Endothelial cell of umbilical vein (primary cell): ENCODE results near the gene BCAR3. TPM values are rescaled to one million over a fixed set of nuclear protein-coding genes. Genes with fewer than 3 reads are reported as not detected.

Experiments
- BruUV-seq: library from RNA; stranded (reverse); fragments of 400-500 nt; replicated peaks from 2 replicates; lab custom pipeline; 2021; lab: Mats Ljungman, UMichigan
- CTCF ChIA-PET: fragments of 300-600, 350-600 bp; sonication (Branson Sonifier 250); formaldehyde crosslinking; loops from one replicate; lab custom pipeline; 2021; ENCODE audit warnings: antibody characterized with exemption, inconsistent platforms; lab: Charles Lee
- POLR2A ChIA-PET: fragments of 300-600, 350-600 bp; sonication (Branson Sonifier 250); formaldehyde crosslinking; loops from one replicate; lab custom pipeline; 2021; ENCODE audit warnings: antibody characterized with exemption, inconsistent platforms; lab: Charles Lee
- DNase-seq: peaks from one replicate; pipeline ENCODE4 v3.0.0-alpha.2; 2011; ENCODE audit warnings: low read depth, low spot score
- FAIRE-seq: peaks from 2 replicates; lab custom pipeline; 2011; peaks lifted over from hg19 to GRCh38; lab: Jason Lieb, UNC
- H2AFZ ChIP-seq: 2 replicates; pipeline ENCODE4 v1.6.0; 2012; ENCODE audit warnings: low read depth, low read length, control low read depth, inconsistent platforms
- H3K27ac ChIP-seq: 2 replicates; pipeline ENCODE4 v1.5.1; 2011; ENCODE audit warnings: low read depth, mild to moderate bottlenecking, control low read depth, low read length, moderate library complexity; ENCODE audit not compliant: insufficient read depth
- H3K27me3 ChIP-seq, 2 experiments: 2 replicates each; pipeline versions ENCODE4 v1.6.0 to v1.6.1; 2011; ENCODE audit warnings: low read length in 2 of 2, mixed read lengths in 1 of 2; ENCODE audit not compliant: control insufficient read depth in 2 of 2, insufficient read depth in 2 of 2
- H3K36me3 ChIP-seq, 2 experiments: 2 replicates in 1 of 2; 3 replicates in 1 of 2; pipeline ENCODE4 v1.5.1; 2011; ENCODE audit warnings: low read length in 2 of 2, mild to moderate bottlenecking in 1 of 2, moderate library complexity in 1 of 2; ENCODE audit not compliant: control insufficient read depth in 2 of 2, insufficient read depth in 2 of 2; ENCODE audit errors: extremely low read depth in 1 of 2
- H3K4me1 ChIP-seq: 3 replicates; pipeline ENCODE4 v1.5.1; 2011; ENCODE audit warnings: mild to moderate bottlenecking, low read length; ENCODE audit not compliant: control insufficient read depth, insufficient read depth; ENCODE audit errors: extremely low read depth
- H3K4me2 ChIP-seq: 2 replicates; pipeline ENCODE4 v1.6.1; 2011; ENCODE audit warnings: low read length, control low read depth, mixed read lengths; ENCODE audit not compliant: insufficient read depth
- H3K4me3 ChIP-seq, 3 experiments: fragments of 200-600 bp in 1 of 3; sonication (generic), shearing (Covaris generic) in 1 of 3; replicated peaks in 1 of 3; 2 replicates each; pipeline ENCODE4 v1.5.1; 2011 to 2016; ENCODE audit warnings: control low read depth in 3 of 3, low read length in 3 of 3, mild to moderate bottlenecking in 2 of 3, inconsistent platforms in 1 of 3, low read depth in 1 of 3, moderate library complexity in 1 of 3; ENCODE audit not compliant: insufficient read depth in 1 of 3
- H3K79me2 ChIP-seq: 2 replicates; pipeline ENCODE4 v1.6.0; 2012; ENCODE audit warnings: low read length, inconsistent platforms; ENCODE audit not compliant: control insufficient read depth, insufficient read depth
- H3K9ac ChIP-seq: replicated peaks from 2 replicates; pipeline ENCODE3; 2011; ENCODE audit warnings: low read length, control low read depth; ENCODE audit not compliant: insufficient read depth; ENCODE audit errors: extremely low read depth
- H3K9me1 ChIP-seq: replicated peaks from 3 replicates; pipeline ENCODE4 v1.6.0; 2011; ENCODE audit warnings: mild to moderate bottlenecking, low read length; ENCODE audit not compliant: control insufficient read depth, insufficient read depth; ENCODE audit errors: extremely low read depth
- H3K9me3 ChIP-seq: replicated peaks from 2 replicates; pipeline ENCODE4 v1.5.1; 2012; ENCODE audit warnings: low read length, inconsistent platforms; ENCODE audit not compliant: control insufficient read depth, insufficient read depth
- H4K20me1 ChIP-seq: replicated peaks from 2 replicates; pipeline ENCODE3; 2011; ENCODE audit warnings: mild to moderate bottlenecking, low read length; ENCODE audit not compliant: control insufficient read depth, insufficient read depth; ENCODE audit errors: extremely low read depth
- CTCF ChIP-seq, 2 donors: IDR thresholded peaks; 1 replicate in 1 of 2; 2 replicates in 1 of 2; pipeline ENCODE4 v1.5.1; 2011; ENCODE audit warnings: low read length in 2 of 2, mild to moderate bottlenecking in 2 of 2, moderate library complexity in 2 of 2, control low read depth in 1 of 2, inconsistent platforms in 1 of 2, low read depth in 1 of 2; ENCODE audit not compliant: insufficient read depth in 1 of 2; ENCODE audit errors: extremely low read depth in 1 of 2
- EZH2 ChIP-seq: IDR thresholded peaks from 2 replicates; pipeline ENCODE4 v1.6.1; 2012; ENCODE audit warnings: borderline replicate concordance, low read depth, mild to moderate bottlenecking, moderate library complexity, low read length, inconsistent platforms; ENCODE audit not compliant: severe bottlenecking
- GATA2 ChIP-seq: IDR thresholded peaks from 2 replicates; pipeline ENCODE4 v1.7.0; 2011; ENCODE audit warnings: low read depth, mild to moderate bottlenecking, moderate library complexity, mixed read lengths, low read length; ENCODE audit not compliant: insufficient read length, insufficient read depth
- JUN ChIP-seq: IDR thresholded peaks from 2 replicates; pipeline ENCODE4 v1.6.1; 2011; ENCODE audit warnings: borderline replicate concordance, low read depth; ENCODE audit not compliant: insufficient read length, insufficient read depth
- MYC ChIP-seq: IDR thresholded peaks from one replicate; pipeline ENCODE4 v1.6.1; 2011; ENCODE audit warnings: mild to moderate bottlenecking, low read depth, low read length
- POLR2AphosphoS5 ChIP-seq: IDR thresholded peaks from 2 replicates; pipeline ENCODE4 v1.6.1; 2012; ENCODE audit warnings: low read depth, mild to moderate bottlenecking, control low read depth, low read length, moderate library complexity; ENCODE audit not compliant: insufficient read depth
- dilution Hi-C: fragments of 300-500 bp; cut with MboI; formaldehyde crosslinking; loops from one replicate; pipeline ENCODE4 v1.15.0; 2019; ENCODE audit warnings: low sequenced_read_pairs; ENCODE audit not compliant: extremely low pct_ligation_motif_present
- intact Hi-C: fragments of 100-400 bp; cut with micrococcal nuclease; formaldehyde crosslinking; loops from one replicate; pipeline ENCODE4 v1.10.0; 2022
- polyA plus RNA-seq, 4 experiments: library from polyadenylated mRNA; depleted of rRNA in 3 of 4; stranded (reverse) in 3 of 4; unstranded in 1 of 4; fragments of >200 nt; gene quantifications; 2 replicates each; pipeline versions ENCODE4 v1.2.1 to v1.2.3, GENCODE V29; 2011 to 2012; ENCODE audit warnings: missing spikeins in 1 of 4
- total RNA-seq: library from RNA; stranded (reverse); gene quantifications from 2 replicates; pipeline ENCODE4 v1.2.3, GENCODE V29; 2021

Gene BCAR3
- total and polyA plus RNA-seq, 2 donors (not counting 3 experiments of a cell fraction or from before 2014, with no cell fraction given): 17.5 to 32.9 TPM

GRCh38 chr1:93673163-93673829 is 8.3 kb downstream of the BCAR3 start:
- Histone ChIP-seq H3K79me2 (peaks cover 76% of the 10 kb centered on the region), H3K27me3 (no peaks in the 10 kb centered on the region), H3K9ac (peak overlapping the region; percentile 49), H3K27ac (peak overlapping the region; percentile 92), H3K4me3 (no peak overlapping the region), H3K9me3 (no peaks in the 10 kb centered on the region), H3K36me3 (peaks cover 0 to 12% of the 10 kb centered on the region in 2 experiments), H3K4me2 (peak overlapping the region; percentile 18), H4K20me1 (peaks cover 2% of the 10 kb centered on the region), H3K9me1 (no peaks in the 10 kb centered on the region), H3K4me1 (peaks cover 80% of the 10 kb centered on the region), H2AFZ (no peak overlapping the region)
- TF ChIP-seq EZH2: no peak
- ChIA-PET CTCF (interaction anchor here (1.3 to 8.2 kb wide), 6 partner anchors 25 to 171 kb away, joined by 3 to 104 read pairs (median 18); no protein-coding TSS in a partner anchor), POLR2A (interaction anchor here (0.6 kb wide), 1 partner anchor 47 kb away, joined by 3 read pairs; no protein-coding TSS in a partner anchor)
- FAIRE-seq: no peak
- no TSS peak for BruUV-seq
- dilution Hi-C loops (loop anchor here (25.0 kb wide), 1 partner anchor 139 kb away; no protein-coding TSS in a partner anchor), intact Hi-C loops (loop anchor here (2.0 to 5.0 kb wide), 3 partner anchors 106 to 226 kb away; partner anchors contain the start of gene FNBP1L)
- peak; percentile 20 for DNase-seq

- Histone ChIP-seq H3K9me3 (no peaks in the 10 kb centered on the region), H3K4me2 (peak overlapping the region; percentile 18), H3K27ac (peak overlapping the region; percentile 92), H3K36me3 (peaks cover 0 to 12% of the 10 kb centered on the region in 2 experiments), H3K4me1 (peaks cover 81% of the 10 kb centered on the region), H3K79me2 (peaks cover 76% of the 10 kb centered on the region), H3K9ac (peak overlapping the region; percentile 49), H2AFZ (no peak overlapping the region), H3K27me3 (no peaks in the 10 kb centered on the region), H4K20me1 (peaks cover 2% of the 10 kb centered on the region), H3K9me1 (no peaks in the 10 kb centered on the region), H3K4me3 (no peak overlapping the region)
- CTCF ChIA-PET: interaction anchor here (0.6 to 8.2 kb wide), 13 partner anchors 8 to 171 kb away, joined by 3 to 104 read pairs (median 6); partner anchors contain the start of gene BCAR3
- TF ChIP-seq POLR2AphosphoS5: no peak
- TF ChIP-seq GATA2: no peak
- no peak for TF ChIP-seq JUN
- TF ChIP-seq CTCF (IDR thresholded peaks at IDR 0.05; ENCODE audit: extremely low read depth in 1 of 2, insufficient read depth in 1 of 2, low read depth in 1 of 2, low read length in 2 of 2): no peak
- no peak for TF ChIP-seq EZH2
- no peak for TF ChIP-seq MYC
- DNase-seq (peak; percentile 24), FAIRE-seq (no peak)
- intact Hi-C loops (loop anchor here (1.0 to 5.0 kb wide), 5 partner anchors 8 to 225 kb away; partner anchors contain the start of gene FNBP1L), dilution Hi-C loops (loop anchor here (25.0 kb wide), 1 partner anchor 140 kb away; no protein-coding TSS in a partner anchor)
- BruUV-seq: no TSS peak
- POLR2A ChIA-PET: interaction anchor here (0.6 to 0.7 kb wide), 2 partner anchors 47 to 168 kb away, joined by 3 to 6 read pairs; no protein-coding TSS in a partner anchor
These were observed 9.0 kb downstream of the BCAR3 start for GRCh38 chr1:93672477-93673162.
